Keratinocyte (primary cell): ENCODE data around the gene SLC1A1. TPM values are rescaled to one million over a fixed set of nuclear protein-coding genes. Genes with fewer than 3 reads are reported as not detected.
"Not testable (repeated sequence)": the region's sequence is repeated elsewhere in the genome, so short reads cannot be mapped to it uniquely, and the experiment has no call there.

Experiments used
- DNase-seq: peaks from one replicate; pipeline ENCODE4 v3.0.0-alpha.2; 2011; ENCODE audit warnings: low read depth, missing footprints, low spot score
- FAIRE-seq: peaks from 2 replicates; lab custom pipeline; 2011; peaks lifted over from hg19 to GRCh38; lab: Jason Lieb, UNC
- H2AFZ ChIP-seq: 2 replicates; pipeline ENCODE4 v1.6.0; 2012; ENCODE audit warnings: low read length, control low read depth, inconsistent platforms; ENCODE audit not compliant: control insufficient read depth
- H3K27ac ChIP-seq: 2 replicates; pipeline ENCODE4 v1.5.1; 2011; ENCODE audit warnings: low read length; ENCODE audit not compliant: control insufficient read depth, insufficient read depth
- H3K27me3 ChIP-seq: 3 replicates; pipeline ENCODE4 v1.6.0; 2011; ENCODE audit warnings: low read length; ENCODE audit not compliant: control insufficient read depth, insufficient read depth; ENCODE audit errors: extremely low read depth
- H3K36me3 ChIP-seq, 2 experiments: 2 replicates in 1 of 2; 3 replicates in 1 of 2; pipeline ENCODE4 v1.5.1; 2011; ENCODE audit warnings: low read length in 2 of 2, mild to moderate bottlenecking in 1 of 2; ENCODE audit not compliant: control insufficient read depth in 2 of 2, insufficient read depth in 2 of 2; ENCODE audit errors: extremely low read depth in 1 of 2
- H3K4me1 ChIP-seq: 3 replicates; pipeline ENCODE4 v1.5.1; 2011; ENCODE audit warnings: low read length; ENCODE audit not compliant: control insufficient read depth, insufficient read depth; ENCODE audit errors: extremely low read depth
- H3K4me2 ChIP-seq: 3 replicates; pipeline ENCODE4 v1.6.0; 2011; ENCODE audit warnings: low read depth, low read length; ENCODE audit not compliant: control insufficient read depth, insufficient read depth; ENCODE audit errors: extremely low read depth
- H3K4me3 ChIP-seq, 3 experiments: fragments of 200-600 bp in 1 of 3; sonication (generic) in 1 of 3; 2 replicates in 2 of 3; 3 replicates in 1 of 3; pipeline ENCODE4 v1.5.1; 2011 to 2016; ENCODE audit warnings: low read length in 3 of 3, mild to moderate bottlenecking in 3 of 3, control low read depth in 2 of 3, inconsistent platforms in 1 of 3, low read depth in 1 of 3, mixed read lengths in 1 of 3, mixed run types in 1 of 3, moderate library complexity in 1 of 3; ENCODE audit not compliant: control insufficient read depth in 2 of 3, insufficient read depth in 2 of 3; ENCODE audit errors: extremely low read depth in 1 of 3
- H3K79me2 ChIP-seq: 2 replicates; pipeline ENCODE4 v1.6.0; 2012; ENCODE audit warnings: low read length; ENCODE audit not compliant: control insufficient read depth, insufficient read depth
- H3K9ac ChIP-seq: 3 replicates; pipeline ENCODE4 v1.6.0; 2011; ENCODE audit warnings: low read length; ENCODE audit not compliant: control insufficient read depth, insufficient read depth; ENCODE audit errors: extremely low read depth
- H3K9me1 ChIP-seq: 3 replicates; pipeline ENCODE4 v1.6.0; 2011; ENCODE audit warnings: low read length; ENCODE audit not compliant: control insufficient read depth, insufficient read depth; ENCODE audit errors: extremely low read depth
- H3K9me3 ChIP-seq: 2 replicates; pipeline ENCODE4 v1.5.1; 2012; ENCODE audit warnings: low read depth, low read length; ENCODE audit not compliant: control insufficient read depth
- H4K20me1 ChIP-seq: 3 replicates; pipeline ENCODE4 v1.6.0; 2011; ENCODE audit warnings: low read length; ENCODE audit not compliant: control insufficient read depth, insufficient read depth; ENCODE audit errors: extremely low read depth
- CTCF ChIP-seq, 3 experiments: IDR thresholded peaks in 1 of 3; conservative IDR thresholded peaks in 1 of 3; optimal IDR thresholded peaks in 1 of 3; 2 replicates in 2 of 3; 3 replicates in 1 of 3; pipeline versions ENCODE3 to v1.5.1; 2011; ENCODE audit warnings: low read length in 3 of 3, mild to moderate bottlenecking in 3 of 3, moderate library complexity in 2 of 3, control low read depth in 1 of 3, inconsistent platforms in 1 of 3; ENCODE audit not compliant: insufficient read depth in 2 of 3; ENCODE audit errors: extremely low read depth in 1 of 3
- EZH2 ChIP-seq: IDR thresholded peaks from one replicate; pipeline ENCODE4 v1.6.1; 2012; ENCODE audit warnings: inconsistent platforms, mild to moderate bottlenecking, low read length, moderate library complexity
- dilution Hi-C: fragments of 300-500 bp; cut with MboI; formaldehyde crosslinking; loops from one replicate; pipeline ENCODE4 v1.7.0; 2020; ENCODE audit warnings: low sequenced_read_pairs; ENCODE audit not compliant: extremely low pct_ligation_motif_present
- polyA plus RNA-seq, 5 experiments: library from polyadenylated mRNA; depleted of rRNA in 3 of 5; stranded (reverse) in 3 of 5; stranded (forward) in 1 of 5; unstranded in 1 of 5; fragments of >200 nt; gene quantifications; 1 replicate in 1 of 5; 2 replicates in 3 of 5; 3 replicates in 1 of 5; pipeline versions ENCODE4 v1.2.1 to v1.2.3, GENCODE V29; 2011 to 2012; ENCODE audit warnings: missing spikeins in 2 of 5, low read depth in 1 of 5, low replicate concordance in 1 of 5

The SLC1A1 gene
- polyA plus RNA-seq, 1 donor (not counting 4 experiments of a cell fraction or from before 2014, with no cell fraction given) = 0.20 TPM

DNA sequence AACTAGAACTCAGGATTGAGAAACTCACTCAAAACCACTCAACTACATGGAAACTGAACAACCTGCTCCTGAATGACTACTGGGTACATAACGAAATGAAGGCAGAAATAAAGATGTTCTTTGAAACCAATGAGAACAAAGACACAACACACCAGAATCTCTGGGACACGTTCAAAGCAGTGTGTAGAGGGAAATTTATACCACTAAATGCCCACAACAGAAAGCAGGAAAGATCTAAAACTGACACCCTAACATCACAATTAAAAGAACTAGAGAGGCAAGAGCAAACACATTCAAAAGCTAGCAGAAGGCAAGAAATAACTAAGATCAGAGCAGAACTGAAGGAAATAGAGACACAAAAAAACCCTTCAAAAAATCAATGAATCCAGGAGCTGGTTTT lies 43.6 kb downstream of the SLC1A1 start:
- dilution Hi-C loops, FAIRE-seq, H3K4me2 ChIP-seq: not testable (repeated sequence)

GRCh38 chr9:4536196-4536595 lies 45.9 kb downstream of the SLC1A1 start:
- H3K4me3 ChIP-seq, H2AFZ ChIP-seq, DNase-seq, H3K9me1 ChIP-seq, H3K79me2 ChIP-seq, H3K36me3 ChIP-seq, H3K4me1 ChIP-seq, H3K27ac ChIP-seq, H3K27me3 ChIP-seq, dilution Hi-C loops, H4K20me1 ChIP-seq, H3K9me3 ChIP-seq, H3K9ac ChIP-seq, FAIRE-seq, H3K4me2 ChIP-seq: not testable (repeated sequence)

More for the DNA sequence above, 43.6 kb downstream of the SLC1A1 start:
- not testable (repeated sequence) for H2AFZ ChIP-seq, H4K20me1 ChIP-seq, H3K9me1 ChIP-seq, DNase-seq, H3K4me1 ChIP-seq, H3K36me3 ChIP-seq, H3K27ac ChIP-seq, H3K4me3 ChIP-seq, H3K9me3 ChIP-seq, H3K27me3 ChIP-seq, H3K9ac ChIP-seq, H3K79me2 ChIP-seq

DNA sequence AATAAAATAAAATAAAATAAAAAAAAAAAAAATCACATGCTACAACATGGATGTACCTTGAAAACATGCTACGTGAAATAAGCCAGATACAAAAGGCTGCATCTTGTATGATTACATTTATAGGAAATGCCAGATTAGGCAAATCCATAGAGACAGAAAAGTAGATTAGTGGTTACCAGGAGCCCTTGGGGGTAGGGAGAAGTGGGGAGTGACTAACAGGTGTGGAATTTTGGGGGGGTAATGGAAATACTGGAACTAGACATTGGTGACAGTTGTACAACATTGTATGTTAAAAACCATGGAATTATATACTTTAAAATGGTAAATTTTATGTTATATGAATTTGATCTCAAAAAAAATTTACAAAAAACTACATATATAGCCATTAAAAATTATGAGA lies 47.3 kb downstream of the SLC1A1 start:
- Histone ChIP-seq H3K27me3 (no peaks in the 10 kb centered on the region), H3K4me2 (no peak overlapping the region), H3K4me1 (no peaks in the 10 kb centered on the region), H2AFZ (no peak overlapping the region), H3K27ac (no peak overlapping the region), H3K4me3 (no peak overlapping the region), H3K9me1 (no peaks in the 10 kb centered on the region), H3K79me2 (no peaks in the 10 kb centered on the region), H3K9ac (no peak overlapping the region), H3K9me3 (no peaks in the 10 kb centered on the region), H4K20me1 (no peaks in the 10 kb centered on the region), H3K36me3 (no peaks in the 10 kb centered on the region)
- FAIRE-seq = no peak
- no peak for DNase-seq
- dilution Hi-C loops = no loop called here
- TF ChIP-seq CTCF (optimal IDR thresholded peaks at IDR 0.05 in 1 of 3, IDR thresholded peaks at IDR 0.05 in 1 of 3, conservative IDR thresholded peaks at IDR 0.05 in 1 of 3; ENCODE audit: extremely low read depth in 1 of 3, insufficient read depth in 2 of 3, low read length in 3 of 3) = no peak
- no peak for TF ChIP-seq EZH2
